ENCODE data around the gene FBF1.
"Not testable (repeated sequence)": the region's sequence is repeated elsewhere in the genome, so short reads cannot be mapped to it uniquely, and the experiment has no call there.

The FBF1 gene

DNA sequence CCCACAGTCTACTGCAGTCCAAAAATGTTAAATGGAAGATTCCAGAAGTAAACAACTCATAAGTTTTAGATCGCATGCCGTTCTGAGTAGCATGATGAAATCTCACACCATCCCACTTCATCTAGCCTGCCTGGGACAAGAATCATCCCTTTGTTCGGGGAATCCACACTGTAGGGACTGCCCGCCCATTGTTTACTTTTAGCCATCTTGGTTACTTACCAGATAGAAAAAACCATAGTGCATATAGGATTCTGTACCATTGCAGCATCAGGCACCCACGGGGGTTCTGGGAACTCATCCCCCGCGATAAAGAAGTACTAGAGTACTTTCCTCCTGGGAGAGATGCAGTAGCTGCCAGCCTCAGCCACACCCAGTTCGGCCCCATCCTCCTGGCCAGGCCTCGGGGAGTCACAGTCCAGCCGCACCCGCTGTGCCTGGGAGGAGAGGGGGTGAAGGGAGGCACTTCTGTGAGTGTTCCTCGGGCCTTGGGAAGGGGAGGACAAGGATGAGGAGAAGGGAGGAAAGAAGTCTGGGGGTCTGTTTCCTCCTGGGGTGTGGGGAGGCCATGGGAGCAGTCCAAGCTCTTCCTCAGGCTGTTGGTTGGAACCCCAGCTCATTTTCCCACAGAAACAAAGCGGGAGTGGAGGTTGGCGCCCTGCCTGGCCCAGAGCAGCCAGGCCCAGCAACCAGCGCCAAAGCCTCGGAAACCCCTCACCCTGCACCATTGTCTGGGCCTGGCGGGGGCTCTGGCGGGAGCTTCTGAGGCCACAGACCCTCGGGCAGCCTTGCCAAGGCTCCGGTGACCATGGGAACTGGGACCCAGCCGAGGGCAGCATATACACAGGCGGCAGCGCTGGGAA is 71.3 kb downstream of the FBF1 start:
- peak overlapping the region; percentile 61 for H3K9ac ChIP-seq (ENCODE audit: insufficient read length, low read depth)
- no peaks in the 10 kb centered on the region for H3K9me3 ChIP-seq (ENCODE audit: insufficient read depth, low read length)
- no peak for DNase-seq (ENCODE audit: low read depth, low spot score)
- H3K4me1 ChIP-seq (ENCODE audit: insufficient read depth, insufficient read length): peaks cover 11% of the 10 kb centered on the region
- TF ChIP-seq SUZ12 (IDR thresholded peaks at IDR 0.05; ENCODE audit: extremely low read depth, insufficient read depth, insufficient read length) (no peak), YY1 (IDR thresholded peaks at IDR 0.05; ENCODE audit: insufficient read depth, insufficient read length) (no peak), ZNF274 (IDR thresholded peaks at IDR 0.05; ENCODE audit: low read depth, low read length) (no peak)
- no peaks in the 10 kb centered on the region for H3K27me3 ChIP-seq (ENCODE audit: insufficient read depth, insufficient read length)
- H3K36me3 ChIP-seq (ENCODE audit: insufficient read depth, insufficient read length, low read length): peaks cover 11% of the 10 kb centered on the region
- H3K4me3 ChIP-seq (ENCODE audit: insufficient read length, low read depth): no peak overlapping the region

- H3K4me3 ChIP-seq (ENCODE audit: insufficient read length, low read depth); H3K36me3 ChIP-seq (ENCODE audit: insufficient read depth, insufficient read length, low read length); H3K9ac ChIP-seq (ENCODE audit: insufficient read length, low read depth); H3K27me3 ChIP-seq (ENCODE audit: insufficient read depth, insufficient read length); DNase-seq (ENCODE audit: low read depth, low spot score); H3K9me3 ChIP-seq (ENCODE audit: insufficient read depth, low read length): not testable (repeated sequence)
- peaks cover 15% of the 10 kb centered on the region for H3K4me1 ChIP-seq (ENCODE audit: insufficient read depth, insufficient read length)
Measured at GRCh38 chr17:75868730-75869281, 72.0 kb downstream of the FBF1 start.

DNA sequence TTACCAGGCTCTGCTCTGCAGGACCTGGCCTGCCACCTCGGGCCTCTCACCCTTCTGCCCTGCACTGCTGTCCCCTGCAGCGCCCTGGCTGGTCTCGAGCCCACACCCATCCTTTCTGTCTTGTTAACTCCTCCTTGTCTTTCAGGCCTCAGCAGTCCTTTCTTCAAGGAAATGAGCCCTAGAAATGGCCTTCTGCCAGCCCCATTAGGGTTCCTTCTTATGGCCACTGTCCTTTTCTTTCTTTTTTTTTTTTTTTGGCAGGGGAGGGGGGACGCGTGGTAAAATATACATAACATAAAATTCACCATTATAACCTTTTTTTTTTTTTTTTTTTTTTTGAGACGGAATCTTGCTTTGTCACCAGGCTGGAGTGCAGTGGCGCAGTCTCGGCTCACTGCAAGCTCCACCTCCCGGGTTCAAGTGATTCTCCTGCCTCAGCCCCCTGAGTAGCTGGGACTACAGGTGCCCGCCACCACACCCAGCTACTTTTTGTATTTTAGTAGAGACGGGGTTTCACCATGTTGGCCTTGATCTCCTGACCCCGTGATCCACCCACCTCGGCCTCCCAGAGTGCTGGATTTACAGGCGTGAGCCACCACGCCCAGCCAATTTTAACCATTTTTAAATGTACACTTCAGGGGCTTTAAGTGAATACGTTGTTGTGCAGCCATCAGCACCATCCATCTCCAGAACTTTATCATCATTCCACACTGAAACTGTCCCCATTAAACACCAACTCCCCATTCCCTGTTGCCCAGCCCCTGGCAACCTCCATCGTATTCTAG is 75.2 kb downstream of the FBF1 start:
- H3K36me3 ChIP-seq (ENCODE audit: insufficient read depth, insufficient read length, low read length); H3K27me3 ChIP-seq (ENCODE audit: insufficient read depth, insufficient read length); H3K4me1 ChIP-seq (ENCODE audit: insufficient read depth, insufficient read length); H3K9me3 ChIP-seq (ENCODE audit: insufficient read depth, low read length); DNase-seq (ENCODE audit: low read depth, low spot score); H3K4me3 ChIP-seq (ENCODE audit: insufficient read length, low read depth): not testable (repeated sequence)
- H3K9ac ChIP-seq (ENCODE audit: insufficient read length, low read depth): peak overlapping the region; percentile 27

DNA sequence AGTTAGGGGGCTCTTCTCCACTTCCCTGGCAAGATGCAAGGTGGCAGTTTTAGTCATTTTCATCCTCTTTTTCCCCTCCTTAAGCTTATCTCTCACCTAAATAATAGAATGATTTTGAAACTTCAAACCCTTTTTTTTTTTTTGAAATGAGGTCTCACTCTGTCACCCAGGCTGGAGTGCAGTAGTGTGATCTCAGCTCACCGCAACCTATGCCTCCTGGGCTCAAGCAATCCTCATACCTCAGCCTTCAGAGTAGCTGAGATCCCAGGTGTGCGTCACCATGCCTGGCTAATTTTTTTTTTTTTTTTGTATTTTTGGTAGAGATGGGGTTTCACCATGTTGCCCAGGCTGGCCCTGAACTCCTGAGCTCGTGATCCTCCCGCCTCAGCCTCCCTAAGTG is 76.0 kb downstream of the FBF1 start:
- H3K4me3 ChIP-seq (ENCODE audit: insufficient read length, low read depth); H3K9ac ChIP-seq (ENCODE audit: insufficient read length, low read depth); DNase-seq (ENCODE audit: low read depth, low spot score); H3K27me3 ChIP-seq (ENCODE audit: insufficient read depth, insufficient read length); H3K36me3 ChIP-seq (ENCODE audit: insufficient read depth, insufficient read length, low read length); H3K9me3 ChIP-seq (ENCODE audit: insufficient read depth, low read length); H3K4me1 ChIP-seq (ENCODE audit: insufficient read depth, insufficient read length): not testable (repeated sequence)

GRCh38 chr17:75864448-75864871 is 76.4 kb downstream of the FBF1 start:
- no peak for DNase-seq (ENCODE audit: low read depth, low spot score)
- no peaks in the 10 kb centered on the region for H3K36me3 ChIP-seq (ENCODE audit: insufficient read depth, insufficient read length, low read length)
- H3K4me1 ChIP-seq (ENCODE audit: insufficient read depth, insufficient read length): peaks cover 8% of the 10 kb centered on the region
- no peak for TF ChIP-seq SUZ12 (IDR thresholded peaks at IDR 0.05; ENCODE audit: extremely low read depth, insufficient read depth, insufficient read length)
- no peak for TF ChIP-seq ZNF274 (IDR thresholded peaks at IDR 0.05; ENCODE audit: low read depth, low read length)
- TF ChIP-seq YY1 (IDR thresholded peaks at IDR 0.05; ENCODE audit: insufficient read depth, insufficient read length): no peak
- no peaks in the 10 kb centered on the region for H3K9me3 ChIP-seq (ENCODE audit: insufficient read depth, low read length)
- H3K9ac ChIP-seq (ENCODE audit: insufficient read length, low read depth): no peak overlapping the region
- H3K4me3 ChIP-seq (ENCODE audit: insufficient read length, low read depth): no peak overlapping the region
- no peaks in the 10 kb centered on the region for H3K27me3 ChIP-seq (ENCODE audit: insufficient read depth, insufficient read length)

- Histone ChIP-seq H3K36me3 (ENCODE audit: insufficient read depth, insufficient read length, low read length) (no peaks in the 10 kb centered on the region), H3K27me3 (ENCODE audit: insufficient read depth, insufficient read length) (no peaks in the 10 kb centered on the region), H3K9me3 (ENCODE audit: insufficient read depth, low read length) (no peaks in the 10 kb centered on the region), H3K4me3 (ENCODE audit: insufficient read length, low read depth) (no peak overlapping the region), H3K4me1 (ENCODE audit: insufficient read depth, insufficient read length) (peaks cover 10% of the 10 kb centered on the region), H3K9ac (ENCODE audit: insufficient read length, low read depth) (no peak overlapping the region)
- TF ChIP-seq YY1 (IDR thresholded peaks at IDR 0.05; ENCODE audit: insufficient read depth, insufficient read length): no peak
- no peak for DNase-seq (ENCODE audit: low read depth, low spot score)
Measured at GRCh38 chr17:75861927-75862317, 78.9 kb downstream of the FBF1 start.
